ENCODE results near the gene EZH2.

EZH2 gene

GRCh38 chr7:148789220-148789619 lies 94.9 kb downstream of the EZH2 start:
- Mint-ChIP-seq H3K36me3 (peaks cover 27% of the 10 kb centered on the region), H3K4me3 (no peak overlapping the region), H3K27me3 (no peaks in the 10 kb centered on the region), H3K9me3 (no peaks in the 10 kb centered on the region), H3K27ac (no peak overlapping the region), H3K4me1 (peaks cover 5% of the 10 kb centered on the region)

GRCh38 chr7:148787571-148788295 lies 96.4 kb downstream of the EZH2 start:
- H3K27ac Mint-ChIP-seq, result no peak overlapping the region
- peaks cover 17% of the 10 kb centered on the region for H3K36me3 Mint-ChIP-seq
- H3K27me3 Mint-ChIP-seq, result no peaks in the 10 kb centered on the region
- H3K9me3 Mint-ChIP-seq, result no peaks in the 10 kb centered on the region
- peaks cover 4% of the 10 kb centered on the region for H3K4me1 Mint-ChIP-seq
- H3K4me3 Mint-ChIP-seq, result no peak overlapping the region

GRCh38 chr7:148783801-148784527 lies 100.1 kb downstream of the EZH2 start:
- Mint-ChIP-seq H3K4me1 (peaks cover 4% of the 10 kb centered on the region), H3K27ac (no peak overlapping the region), H3K36me3 (peaks cover 24% of the 10 kb centered on the region), H3K9me3 (no peaks in the 10 kb centered on the region), H3K27me3 (no peaks in the 10 kb centered on the region), H3K4me3 (no peak overlapping the region)

GRCh38 chr7:148782757-148783456 lies 101.2 kb downstream of the EZH2 start:
- H3K4me3 Mint-ChIP-seq, result no peak overlapping the region
- H3K27me3 Mint-ChIP-seq, result no peaks in the 10 kb centered on the region
- peaks cover 18% of the 10 kb centered on the region for H3K36me3 Mint-ChIP-seq
- peaks cover 4% of the 10 kb centered on the region for H3K4me1 Mint-ChIP-seq
- H3K9me3 Mint-ChIP-seq, result no peaks in the 10 kb centered on the region
- H3K27ac Mint-ChIP-seq, result no peak overlapping the region

- Mint-ChIP-seq H3K36me3 (peaks cover 16% of the 10 kb centered on the region), H3K4me1 (peaks cover 39% of the 10 kb centered on the region), H3K9me3 (no peaks in the 10 kb centered on the region), H3K27me3 (no peaks in the 10 kb centered on the region), H3K27ac (peak overlapping the region; percentile 86), H3K4me3 (no peak overlapping the region)
Observed at GRCh38 chr7:148774471-148774870, 109.6 kb downstream of the EZH2 start.

- Mint-ChIP-seq H3K36me3 (peaks cover 12% of the 10 kb centered on the region), H3K27me3 (no peaks in the 10 kb centered on the region), H3K27ac (peak overlapping the region; percentile 86), H3K4me1 (peaks cover 39% of the 10 kb centered on the region), H3K4me3 (peak overlapping the region; percentile 64), H3K9me3 (no peaks in the 10 kb centered on the region)
Observed at GRCh38 chr7:148773334-148773733, 110.8 kb downstream of the EZH2 start.

GRCh38 chr7:148772297-148773089 lies 111.6 kb downstream of the EZH2 start:
- H3K4me3 Mint-ChIP-seq, result peak overlapping the region; percentile 51
- peaks cover 37% of the 10 kb centered on the region for H3K4me1 Mint-ChIP-seq
- peak overlapping the region; percentile 86 for H3K27ac Mint-ChIP-seq
- H3K36me3 Mint-ChIP-seq, result peaks cover 16% of the 10 kb centered on the region
- H3K9me3 Mint-ChIP-seq, result no peaks in the 10 kb centered on the region
- no peaks in the 10 kb centered on the region for H3K27me3 Mint-ChIP-seq

- no peaks in the 10 kb centered on the region for H3K9me3 Mint-ChIP-seq
- peaks cover 26% of the 10 kb centered on the region for H3K4me1 Mint-ChIP-seq
- peaks cover 8% of the 10 kb centered on the region for H3K36me3 Mint-ChIP-seq
- H3K4me3 Mint-ChIP-seq, result no peak overlapping the region
- no peak overlapping the region for H3K27ac Mint-ChIP-seq
- no peaks in the 10 kb centered on the region for H3K27me3 Mint-ChIP-seq
Observed at GRCh38 chr7:148770004-148770403, 114.1 kb downstream of the EZH2 start.

GRCh38 chr7:148763622-148764021 lies 120.5 kb downstream of the EZH2 start:
- Mint-ChIP-seq H3K27ac (peak overlapping the region; percentile 55), H3K4me1 (peaks cover 3% of the 10 kb centered on the region), H3K9me3 (no peaks in the 10 kb centered on the region), H3K4me3 (no peak overlapping the region), H3K36me3 (peaks cover 11% of the 10 kb centered on the region), H3K27me3 (no peaks in the 10 kb centered on the region)

GRCh38 chr7:148761499-148762278 lies 122.4 kb downstream of the EZH2 start:
- Mint-ChIP-seq H3K27me3 (no peaks in the 10 kb centered on the region), H3K4me1 (peaks cover 3% of the 10 kb centered on the region), H3K36me3 (peaks cover 11% of the 10 kb centered on the region), H3K4me3 (no peak overlapping the region), H3K27ac (no peak overlapping the region), H3K9me3 (no peaks in the 10 kb centered on the region)

Measured in activated naive CD4-positive, alpha-beta T cell treated with anti-CD3 and anti-CD28 coated beads, Interleukin-2, amount 50 U/mL, for 24 hours (primary cell).